CD4-positive, alpha-beta T cell treated with Interleukin-15 for 4 hours (primary cell): ENCODE data around the gene GLI3.

ENCODE experiments used
- DNase-seq: peaks from one replicate; pipeline ENCODE4 v3.0.0-alpha.2; 2020; ENCODE audit warnings: low spot score

GLI3 gene

DNA sequence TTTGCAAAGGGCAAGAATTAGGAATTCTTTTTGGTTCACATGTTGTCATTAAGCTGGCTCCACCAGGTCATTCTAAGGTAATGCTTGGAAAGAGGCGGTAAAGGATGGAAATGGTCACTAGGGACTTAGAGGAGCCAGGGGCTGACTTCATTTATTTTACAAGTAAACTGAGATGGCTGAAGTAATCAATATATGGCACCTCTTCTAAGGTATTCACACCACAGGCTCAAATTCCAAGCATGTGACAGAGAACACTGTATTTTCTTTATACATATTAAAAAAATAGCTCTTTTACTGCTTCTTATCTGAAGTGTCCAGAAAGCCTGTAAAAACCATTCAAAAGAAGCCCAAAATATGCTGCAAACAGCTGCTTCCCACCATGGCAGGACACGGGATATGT is 239.0 kb downstream of the GLI3 start:
- DNase-seq, result no peak

DNA sequence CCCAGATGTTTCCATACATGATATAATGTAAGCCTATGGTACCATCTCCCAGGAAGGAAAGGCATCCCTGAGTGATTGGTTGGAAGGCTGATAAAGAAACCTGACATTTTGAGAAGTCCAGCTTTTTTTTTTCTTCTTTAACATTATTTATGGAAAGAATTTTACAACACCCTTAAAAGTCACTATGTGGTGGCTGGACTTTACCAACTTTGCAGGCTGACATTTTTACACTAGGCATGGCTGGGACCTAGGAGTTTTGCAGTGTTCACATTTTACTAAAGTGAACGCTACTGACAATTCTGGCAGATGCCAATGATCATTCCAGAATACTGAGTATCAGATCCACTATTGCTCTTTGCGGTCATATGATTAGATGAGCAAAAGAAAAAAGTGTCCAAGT is 239.9 kb downstream of the GLI3 start:
- no peak for DNase-seq

DNA sequence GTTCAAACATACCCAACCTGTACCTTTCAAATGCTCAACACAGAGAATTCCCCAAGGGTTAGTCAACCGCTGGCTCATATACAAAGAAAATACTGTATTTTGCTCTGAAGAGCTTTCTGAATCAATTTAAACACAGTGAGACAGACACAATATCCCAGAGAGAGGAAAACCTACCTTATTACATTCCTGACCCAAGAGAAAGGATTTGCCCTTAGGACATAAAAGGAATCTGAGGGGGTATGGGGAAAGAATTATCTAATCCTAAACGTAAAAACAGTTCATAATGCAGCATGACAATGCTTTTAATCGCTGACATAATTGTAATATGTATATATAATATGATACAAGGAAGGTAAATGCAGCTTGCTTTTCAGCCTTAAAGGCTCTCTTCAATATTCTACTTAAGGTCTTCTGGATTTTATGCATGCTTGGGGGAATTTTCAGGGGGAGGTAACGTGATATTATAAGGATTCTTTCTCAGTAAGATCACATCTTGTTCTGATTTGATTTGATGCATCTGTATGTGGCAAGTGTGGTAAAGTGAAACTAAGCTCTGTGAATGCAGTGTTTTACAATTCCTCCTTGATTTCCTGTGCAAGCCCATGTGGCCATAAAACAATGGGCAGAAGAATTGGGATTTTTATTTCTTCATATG is 240.5 kb downstream of the GLI3 start:
- DNase-seq, result no peak

DNA sequence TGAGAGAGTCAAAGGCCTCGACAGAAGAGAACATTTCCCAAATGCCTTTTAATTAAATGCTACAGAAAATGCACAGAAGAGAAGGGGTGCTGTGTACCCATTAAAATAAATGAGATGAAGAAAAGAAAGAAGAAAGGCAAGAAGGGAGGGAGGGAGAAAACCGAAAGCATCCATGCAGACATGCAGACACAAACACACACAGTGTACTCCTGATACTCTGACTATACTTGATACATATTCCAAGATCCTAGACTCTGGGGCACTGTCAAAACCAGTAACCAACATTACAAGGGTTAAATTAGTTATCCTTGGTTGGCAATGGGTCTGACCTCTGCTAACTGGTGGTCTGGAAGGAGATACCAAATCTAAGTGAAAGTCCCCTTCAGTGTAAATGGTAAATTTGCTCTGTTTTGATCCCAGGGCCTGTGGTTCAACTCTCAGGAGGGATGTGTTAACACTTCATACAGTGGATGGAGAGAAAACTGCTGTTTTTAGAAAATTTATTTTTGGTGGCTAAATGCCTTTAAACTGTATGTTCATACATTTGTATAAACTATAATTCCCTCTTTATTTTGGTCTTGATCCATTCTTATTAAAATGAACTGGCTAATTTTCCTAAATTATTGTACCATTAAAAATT is 241.3 kb downstream of the GLI3 start:
- DNase-seq, result no peak

DNA sequence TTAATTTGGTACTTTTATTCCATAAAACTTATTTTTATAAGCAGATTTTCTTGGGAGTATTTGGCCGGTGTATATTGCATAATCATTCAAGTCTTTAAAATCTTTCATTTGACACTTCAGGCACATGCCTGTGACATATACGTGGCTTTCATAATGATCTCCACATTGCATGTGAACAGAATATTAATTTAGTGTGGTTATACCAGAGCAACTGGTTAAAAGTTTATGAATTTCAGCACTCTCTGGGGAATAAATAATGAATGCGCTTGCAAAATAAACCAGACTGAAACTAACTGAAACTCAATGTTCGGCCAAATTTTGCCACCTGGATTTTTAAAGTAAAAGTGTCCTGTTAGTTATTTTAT is 242.3 kb downstream of the GLI3 start:
- no peak for DNase-seq

DNA sequence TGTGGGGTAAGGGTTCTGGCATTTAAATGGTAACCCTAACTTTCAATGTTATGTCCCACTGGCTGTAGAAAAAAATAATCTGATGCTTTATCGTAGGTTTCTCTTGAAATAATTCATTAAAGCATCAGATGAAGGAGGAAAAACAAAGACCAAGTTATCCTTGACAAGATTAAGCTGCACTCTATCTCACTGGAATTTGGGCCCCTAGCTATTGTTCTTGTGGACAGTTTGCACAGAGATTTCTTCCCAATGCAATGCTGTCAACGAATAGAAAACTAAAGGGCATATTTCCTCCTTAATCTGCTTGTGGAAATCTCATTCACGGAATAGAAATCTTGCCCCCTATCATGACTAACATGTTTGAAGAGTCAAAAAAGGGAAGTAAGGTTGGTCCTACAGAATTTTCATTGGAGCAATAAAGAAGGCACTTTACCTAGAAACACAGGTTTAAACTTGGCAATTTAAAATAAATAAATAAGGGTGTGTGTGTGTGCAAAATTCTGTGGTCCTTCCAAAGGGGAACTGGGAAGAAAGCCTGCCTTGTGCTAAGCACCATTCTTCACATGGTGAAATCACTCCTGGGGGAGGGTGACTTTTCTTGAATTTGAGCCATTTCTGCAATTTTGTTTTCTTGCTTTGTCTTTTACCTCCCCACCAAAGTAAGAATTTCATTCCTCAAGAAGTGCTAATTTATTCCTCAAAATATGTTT is 242.8 kb downstream of the GLI3 start:
- no peak for DNase-seq

DNA sequence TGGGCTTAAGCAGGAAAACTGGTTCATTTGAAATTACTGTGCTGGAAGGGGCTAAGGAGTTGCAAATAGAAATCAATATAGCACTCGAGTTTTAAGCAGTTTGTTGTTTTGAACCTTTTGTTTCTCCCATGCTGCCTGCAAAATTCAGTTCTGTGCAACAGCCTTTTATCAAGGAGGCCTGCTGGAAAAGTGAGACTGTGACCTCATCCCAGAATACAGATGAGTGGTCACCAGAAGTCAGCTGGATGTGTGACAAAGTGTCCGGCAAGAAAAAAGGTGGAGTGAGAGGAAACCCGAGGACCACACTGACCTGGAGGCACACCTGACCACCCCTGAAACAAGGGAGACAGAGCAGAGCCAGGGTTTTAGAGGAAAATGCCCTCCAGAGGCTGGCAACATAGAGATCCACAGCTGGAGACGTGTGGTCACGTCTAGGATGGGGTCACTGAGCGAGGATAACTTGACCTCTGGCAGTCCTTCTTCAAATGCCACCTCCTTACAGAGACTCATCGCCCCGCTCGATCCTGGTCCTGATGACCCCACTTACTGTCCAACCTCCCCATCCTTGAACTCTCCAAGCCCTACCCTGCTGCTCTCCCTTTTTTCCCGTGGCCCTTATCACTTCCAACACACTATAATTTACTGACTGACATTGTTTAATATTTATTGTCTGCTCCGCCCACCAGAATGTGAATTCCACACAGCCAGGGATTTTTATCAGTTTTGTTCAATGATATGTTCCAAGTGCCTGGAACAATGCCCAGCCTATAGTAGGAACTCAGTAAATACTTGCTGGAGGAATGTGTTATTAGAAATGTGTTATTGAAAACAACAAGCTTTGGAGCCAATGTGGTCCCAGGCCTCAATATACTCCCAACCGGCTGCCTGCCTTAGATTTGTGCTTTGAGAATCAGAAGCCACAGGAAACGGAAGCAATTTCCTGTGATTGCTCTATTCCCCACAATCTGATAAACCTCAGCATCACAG is 243.8 kb downstream of the GLI3 start:
- no peak for DNase-seq

DNA sequence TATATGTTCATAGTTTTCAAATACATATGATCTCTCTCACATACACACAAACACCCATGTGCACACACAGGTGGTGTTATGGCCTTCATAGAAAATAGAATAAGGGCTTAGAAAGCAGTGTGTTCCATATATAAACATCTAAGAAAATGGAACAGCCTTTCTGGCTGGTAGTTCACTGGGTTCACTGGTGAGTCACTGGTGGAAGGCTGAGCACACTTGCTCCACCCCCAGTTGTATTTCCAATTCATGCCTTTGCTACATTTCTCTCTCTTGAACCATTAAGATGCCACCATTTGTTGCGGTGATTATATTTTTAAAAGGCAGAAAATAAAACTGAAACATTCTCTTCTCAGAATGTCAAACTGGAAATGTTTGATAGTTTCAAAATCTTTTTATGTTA is 252.1 kb downstream of the GLI3 start:
- DNase-seq, result no peak

DNA sequence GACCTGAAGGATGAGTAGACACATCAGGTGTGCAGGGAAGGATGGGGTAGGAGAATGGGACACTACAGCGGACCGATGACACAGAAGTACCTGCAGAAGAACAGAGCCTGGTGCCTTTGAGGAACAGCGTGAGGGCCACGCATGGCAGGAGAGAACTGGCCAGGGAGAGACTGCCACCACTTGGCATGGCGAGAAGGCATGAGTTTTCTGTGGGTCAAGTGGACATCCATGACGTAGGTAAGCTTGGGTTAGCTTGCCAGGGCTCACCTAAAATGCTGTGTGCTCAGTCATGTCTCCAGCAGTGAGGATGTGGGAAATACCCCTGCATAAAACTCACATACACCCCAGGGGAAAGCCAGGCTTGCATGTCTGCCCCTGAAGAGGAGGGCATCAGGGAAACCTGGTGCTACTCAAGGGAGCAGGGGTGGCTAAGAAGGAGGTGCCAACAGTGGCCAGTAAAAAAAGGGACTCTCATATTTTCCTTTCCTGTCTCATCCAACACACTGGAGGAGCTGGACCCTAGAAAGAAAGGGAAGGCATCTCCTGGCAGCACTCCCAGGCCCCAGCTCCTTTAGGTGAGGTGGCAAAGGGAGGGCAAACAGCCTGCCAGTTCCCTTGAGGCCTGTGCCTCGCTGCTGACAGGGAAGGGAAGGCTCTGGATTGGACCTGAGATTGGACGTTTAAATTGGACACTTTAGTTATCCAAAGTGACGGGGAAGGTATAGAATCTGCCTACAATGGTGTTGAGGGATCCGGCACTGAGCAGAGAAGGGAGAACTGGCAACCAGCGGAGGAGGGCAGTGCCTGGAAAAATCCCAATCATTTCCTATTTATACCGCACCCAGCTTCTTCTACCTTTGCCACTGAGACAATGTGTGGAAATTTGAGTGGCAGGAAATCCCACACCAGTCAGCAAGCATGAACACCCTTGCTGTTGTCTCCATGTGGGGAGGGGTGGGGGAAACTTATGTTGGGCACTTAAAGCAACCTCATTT is 255.7 kb downstream of the GLI3 start:
- no peak for DNase-seq

DNA sequence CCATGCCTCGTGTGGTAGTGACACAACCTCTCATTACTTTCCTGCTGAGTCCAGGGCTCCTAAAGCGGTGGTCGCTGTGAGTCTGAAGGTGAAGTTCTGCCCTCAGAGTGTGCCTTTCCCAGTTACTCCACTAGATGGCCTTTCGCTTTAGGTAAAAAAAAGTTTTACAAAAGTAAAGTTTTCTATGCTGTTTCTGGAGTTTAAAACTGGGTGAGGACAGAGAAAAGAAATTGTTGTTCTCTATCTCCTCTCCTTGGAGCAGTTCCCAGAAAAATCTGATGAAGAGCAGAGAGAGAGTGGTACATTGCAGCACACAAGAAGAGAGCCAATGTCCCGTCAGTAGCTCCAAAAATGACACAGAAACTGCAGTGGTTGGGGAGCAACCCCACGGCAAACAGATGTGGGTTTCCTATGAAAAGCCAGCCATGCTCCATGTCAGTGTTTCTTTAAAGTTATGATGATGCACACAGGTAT is 257.1 kb downstream of the GLI3 start:
- no peak for DNase-seq

DNA sequence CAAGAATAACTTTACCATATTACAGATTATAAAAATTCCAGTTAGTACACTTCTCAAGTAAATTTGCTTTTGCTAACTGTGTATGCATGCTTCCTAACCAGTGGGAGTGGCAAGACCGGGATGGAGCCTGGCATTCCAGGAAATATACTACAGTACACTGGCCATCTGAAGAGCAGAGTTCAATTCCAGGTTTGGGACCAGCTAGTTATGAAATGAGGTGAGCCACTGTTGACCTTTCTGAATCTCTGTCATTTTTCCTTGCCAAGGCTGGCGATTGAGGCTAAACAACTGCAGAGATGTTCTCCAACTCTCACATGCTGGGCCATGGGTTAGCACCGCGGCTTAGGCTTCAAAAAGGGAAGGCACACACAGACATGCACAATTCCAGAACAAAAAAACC is 258.2 kb downstream of the GLI3 start:
- no peak for DNase-seq

DNA sequence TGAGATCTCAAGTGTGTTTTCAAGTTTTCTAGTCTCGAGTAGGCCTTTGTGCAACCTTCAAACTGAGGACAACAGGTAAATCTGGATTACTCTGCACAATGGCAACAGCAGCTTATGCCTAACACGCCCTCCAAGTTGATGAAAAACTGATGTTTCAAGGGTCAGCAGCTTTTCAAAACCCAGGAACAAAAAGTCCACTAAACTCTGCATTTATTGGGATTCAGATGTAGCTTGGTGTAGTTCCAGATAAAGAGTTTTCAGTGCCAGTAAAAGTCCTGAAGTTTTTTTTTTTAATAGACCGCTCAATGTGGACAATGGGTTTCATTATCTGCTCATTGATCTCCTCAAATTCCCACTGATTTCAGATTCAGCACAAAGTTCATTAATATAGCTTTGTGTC is 259.3 kb downstream of the GLI3 start:
- DNase-seq, result no peak

DNA sequence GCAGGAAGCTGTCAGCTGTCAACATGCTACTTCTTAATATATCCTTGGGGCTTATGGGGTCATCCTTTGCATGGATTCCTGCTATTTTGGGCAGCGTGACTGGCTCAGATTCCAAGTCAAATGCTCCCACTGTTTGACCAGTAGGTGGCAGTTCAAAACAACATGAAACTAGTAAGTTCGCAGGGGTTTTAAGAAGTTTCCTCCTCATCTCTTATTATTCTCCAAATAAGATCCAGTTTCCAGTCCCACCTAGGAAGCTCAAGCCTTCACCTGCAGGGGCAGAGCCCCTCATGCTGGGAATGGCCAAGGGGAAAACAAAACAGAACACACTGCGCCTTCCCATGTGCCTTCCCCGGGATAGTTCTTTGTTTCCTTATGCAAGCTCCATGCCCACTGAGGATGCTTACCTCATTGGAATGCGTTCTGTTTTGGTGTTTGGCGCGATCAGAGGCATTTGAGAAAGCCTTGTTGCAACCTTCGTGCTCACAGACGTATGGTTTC is 259.8 kb downstream of the GLI3 start:
- no peak for DNase-seq

DNA sequence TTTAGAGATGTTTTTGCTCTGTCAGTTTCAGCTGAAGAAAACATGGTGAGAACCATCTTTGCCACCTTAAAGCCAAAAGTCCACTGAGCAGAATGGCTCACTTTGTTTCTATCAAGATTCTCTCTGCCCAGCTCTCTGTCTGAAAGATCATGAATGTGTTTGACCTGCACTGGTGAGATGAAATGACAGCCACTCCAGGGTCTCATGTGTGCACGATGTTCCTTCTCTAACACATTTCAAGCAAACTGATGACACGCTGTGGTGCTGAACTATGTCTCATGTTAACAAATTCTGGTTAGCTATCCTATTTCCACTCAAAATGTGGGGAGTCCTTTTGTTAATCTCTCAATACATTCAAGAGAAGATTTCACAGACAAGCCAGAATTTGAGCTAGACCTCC is 260.6 kb downstream of the GLI3 start:
- DNase-seq, result no peak

DNA sequence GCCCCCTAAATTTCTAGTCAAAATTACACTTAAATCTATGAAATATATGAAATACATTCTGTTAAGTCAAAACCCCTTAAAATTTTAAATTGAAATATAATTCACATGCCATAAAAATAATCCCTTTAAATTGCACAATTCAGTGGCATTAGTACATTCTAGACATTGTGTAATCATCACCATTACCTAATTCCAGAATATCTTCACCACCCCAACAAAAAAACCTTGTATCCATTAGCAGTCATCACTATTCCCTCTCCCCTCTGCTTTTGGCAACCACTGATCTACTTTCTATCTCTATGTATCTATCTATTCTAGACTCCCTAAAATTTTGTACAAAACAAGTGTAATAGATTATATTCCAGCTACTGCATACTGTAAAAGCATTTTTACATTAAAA is 261.2 kb downstream of the GLI3 start:
- DNase-seq, result no peak

DNA sequence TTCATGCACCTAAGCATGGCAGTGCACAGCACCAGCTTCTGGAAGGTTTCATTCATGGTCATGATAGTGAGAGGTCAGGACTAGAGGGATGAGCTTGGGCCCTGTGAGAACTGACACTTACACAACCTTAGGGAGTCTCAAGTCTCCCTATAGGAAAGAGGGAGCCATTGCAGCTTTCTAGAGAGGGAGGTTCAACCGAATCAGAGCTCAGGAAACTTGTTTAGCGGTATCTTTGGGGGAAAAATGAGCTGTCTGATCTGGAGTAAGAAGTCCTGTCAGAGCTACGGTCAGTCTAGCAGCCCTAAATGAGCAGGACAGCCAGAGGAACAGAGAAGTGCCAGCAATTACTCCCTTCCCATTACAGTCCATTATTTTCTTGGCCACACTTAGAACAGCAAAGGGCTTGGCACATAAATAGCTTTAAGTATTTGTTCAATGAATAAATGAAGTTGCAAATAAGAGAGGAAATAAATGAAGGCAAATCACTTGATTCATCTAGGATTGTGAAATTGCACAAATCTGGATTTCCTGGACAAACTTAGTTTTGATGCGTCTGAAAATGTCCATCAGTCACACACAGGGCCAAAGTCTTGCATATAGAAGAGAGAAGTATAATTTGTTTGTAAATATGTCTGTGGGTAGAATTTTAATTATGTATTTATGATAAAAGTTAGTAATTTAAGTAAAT is 262.0 kb downstream of the GLI3 start:
- DNase-seq, result no peak

DNA sequence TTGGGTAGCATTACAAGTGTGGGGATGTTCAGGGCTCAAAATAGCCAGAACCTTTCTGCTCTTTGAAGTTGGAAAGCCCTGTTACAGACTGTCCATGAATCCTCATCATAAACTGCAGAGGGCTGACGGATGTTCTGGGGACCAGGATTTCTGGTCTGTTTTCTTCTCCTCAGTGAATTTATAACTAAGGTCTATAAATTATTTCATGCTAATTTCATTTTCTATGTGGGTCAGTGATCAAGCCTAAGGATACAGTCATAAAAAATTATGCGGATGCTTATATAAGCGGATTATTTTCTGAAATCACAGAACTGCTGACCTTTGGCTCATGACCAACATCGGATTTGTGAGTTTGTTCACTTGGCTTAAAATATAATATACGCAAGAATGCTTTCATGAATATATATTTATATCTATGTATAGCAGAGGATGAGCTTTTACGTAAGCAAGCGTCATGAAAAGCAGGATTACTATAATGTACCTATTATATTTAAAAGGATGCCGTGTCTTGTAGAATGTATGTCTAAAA is 263.7 kb downstream of the GLI3 start:
- no peak for DNase-seq

DNA sequence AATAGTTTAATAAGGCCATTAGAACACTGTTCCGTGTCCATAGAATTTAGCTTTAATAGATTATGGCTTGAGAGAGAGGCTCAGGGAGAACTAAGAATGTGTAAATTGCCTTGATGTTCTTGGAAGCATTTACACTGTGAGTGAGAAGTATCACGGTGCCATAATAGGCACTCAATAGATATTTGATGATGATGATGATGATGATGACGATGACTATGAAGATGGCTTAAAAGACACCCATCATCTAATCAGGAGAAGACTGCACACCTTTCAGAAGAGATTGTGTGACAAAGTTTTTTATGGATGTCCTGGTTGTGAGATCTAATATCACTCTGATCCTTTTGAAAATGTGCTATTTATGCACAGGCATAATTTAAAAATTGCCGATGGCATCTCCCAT is 264.2 kb downstream of the GLI3 start:
- no peak for DNase-seq

DNA sequence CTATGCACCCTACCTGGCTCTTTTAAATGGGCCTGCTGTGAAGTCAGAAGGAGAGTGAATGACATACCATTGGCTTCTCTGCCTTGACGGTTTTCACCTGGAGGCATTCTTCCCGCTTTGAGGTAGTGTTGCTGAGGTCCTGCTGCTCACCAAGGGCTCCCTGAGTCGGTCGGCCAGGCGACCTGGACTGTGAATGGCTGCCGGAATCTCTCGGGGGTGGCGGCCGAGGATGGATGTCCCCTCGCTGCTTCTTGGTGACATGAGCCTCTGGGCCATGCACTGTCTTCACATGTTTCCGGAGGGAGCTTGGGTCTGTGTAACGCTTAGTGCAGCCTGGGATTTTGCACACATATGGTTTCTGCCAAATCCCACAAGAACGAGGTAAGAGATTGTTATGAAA is 264.7 kb downstream of the GLI3 start:
- no peak for DNase-seq

DNA sequence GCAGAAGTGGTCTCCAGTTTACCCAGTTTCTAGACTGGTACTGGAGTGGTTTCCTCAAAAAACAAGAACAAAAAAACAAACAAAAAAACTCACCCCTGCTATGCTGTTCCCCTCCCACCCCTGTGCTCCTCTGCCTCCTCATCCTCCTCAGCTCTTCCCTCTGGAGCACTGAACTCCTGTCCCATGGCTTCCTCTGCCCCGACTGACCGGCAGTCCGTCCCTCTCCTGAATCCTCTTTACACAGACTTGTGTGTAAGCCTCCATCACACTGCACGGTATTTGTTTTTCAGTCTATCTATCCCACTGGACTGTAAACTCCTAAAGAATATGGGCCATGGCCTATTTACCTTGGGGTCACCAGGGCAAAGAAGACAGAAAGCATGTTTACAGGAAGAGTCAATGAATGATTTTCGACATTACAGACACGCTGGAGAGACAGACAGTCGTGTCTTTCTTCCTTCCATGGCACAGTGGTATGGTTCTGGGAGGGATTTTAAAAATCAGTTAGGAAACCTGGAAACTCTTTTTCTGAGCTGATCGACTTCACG is 265.3 kb downstream of the GLI3 start:
- DNase-seq, result no peak
